Measurements from ENCODE around the gene SYNPO2. TPM values are rescaled to one million over a fixed set of nuclear protein-coding genes. Genes with fewer than 3 reads are reported as not detected.

The SYNPO2 gene
- total and polyA plus RNA-seq, 2 of the 13 experiments (the other 11 are each of a cell fraction or from before 2014, with no cell fraction given), result not detected

- ChIA-PET POLR2A (no interaction called here), CTCF (ENCODE audit: low intra/inter-chr PET ratio, low total read pairs) (no interaction called here)
- H3K27me3 ChIP-seq (ENCODE audit: control insufficient read depth in 1 of 2, insufficient read depth in 2 of 2, low read length in 2 of 2), result 0 out of 5 replicates have a peak, but pooled peaks cover 0 to 4% of the 10 kb centered on the region in 2 experiments
- no peaks in the 10 kb centered on the region for H3K36me3 ChIP-seq (replicated peaks in 1 of 2; ENCODE audit: control insufficient read depth in 1 of 2, insufficient read depth in 2 of 2, low read length in 2 of 2)
- no peaks in the 10 kb centered on the region for H3K79me2 ChIP-seq (ENCODE audit: insufficient read depth, low read length)
- H3K4me2 ChIP-seq (ENCODE audit: low read depth, low read length), result no peak overlapping the region
- no peak overlapping the region for H3K9ac ChIP-seq (ENCODE audit: insufficient read depth, low read depth, low read length)
- H3K4me1 ChIP-seq (ENCODE audit: insufficient read depth, low read length), result peaks cover 5% of the 10 kb centered on the region; the same call in 1 of the 2 replicates
- no peak for FAIRE-seq
- H2AFZ ChIP-seq (ENCODE audit: low read length), result no peak overlapping the region
- H3K4me3 ChIP-seq (replicated peaks in 1 of 3; ENCODE audit: insufficient read depth in 1 of 3, low read depth in 2 of 3, low read length in 3 of 3), result no peak overlapping the region
- no peak for DNase-seq (ENCODE audit: low spot score)
- H3K9me3 ChIP-seq (ENCODE audit: low read length), result no peaks in the 10 kb centered on the region
- H3K27ac ChIP-seq (ENCODE audit: extremely low read length, insufficient read depth, low read length), result no peak overlapping the region
- no TSS peak for BruUV-seq (replicated peaks)
- no peaks in the 10 kb centered on the region for H4K20me1 ChIP-seq (ENCODE audit: insufficient read depth, low read length)
- in situ Hi-C loops (cut with HindIII; ENCODE audit: extremely low pct_ligation_motif_present, low pct_unique_long_range_greater_than_20kb), result loop anchor here (10.0 kb wide), 1 partner anchor 166 kb away; the partner anchor contains the start of gene USP53
- no peak for ATAC-seq
- intact Hi-C loops (cut with micrococcal nuclease; ENCODE audit: unreplicated experiment), result loop anchor here (10.0 kb wide), 1 partner anchor 96 kb away; no protein-coding TSS in a partner anchor
- TF ChIP-seq JUND (CRISPR knock-in tag; IDR thresholded peaks at IDR 0.05) (no peak), GABPB1 (CRISPR knock-in tag; IDR thresholded peaks at IDR 0.05) (no peak), ZBTB26 (CRISPR knock-in tag; IDR thresholded peaks at IDR 0.05; ENCODE audit: borderline replicate concordance) (no peak), ZBTB39 (CRISPR knock-in tag; IDR thresholded peaks at IDR 0.05) (no peak), POLR2AphosphoS5 (IDR thresholded peaks at IDR 0.05; ENCODE audit: low read depth, low read length) (no peak), TBX2 (CRISPR knock-in tag; IDR thresholded peaks at IDR 0.05; ENCODE audit: borderline replicate concordance) (no peak), POLR2AphosphoS2 (IDR thresholded peaks at IDR 0.05; ENCODE audit: low read depth, low read length) (no peak), ZKSCAN5 (CRISPR knock-in tag; IDR thresholded peaks at IDR 0.05) (no peak), TARDBP (CRISPR knock-in tag; IDR thresholded peaks at IDR 0.05) (no peak), ADNP (CRISPR knock-in tag; IDR thresholded peaks at IDR 0.05) (no peak), ZNF17 (CRISPR knock-in tag; IDR thresholded peaks at IDR 0.05) (no peak), GLI4 (CRISPR knock-in tag; IDR thresholded peaks at IDR 0.05; ENCODE audit: borderline replicate concordance) (no peak)
Measured at GRCh38 chr4:119048446-119048845, 159.8 kb downstream of the SYNPO2 start.

Data from HepG2 (cell line).